HUES48 (cell line): ENCODE results near the gene CARMIL1.

Experiments used
- H3K27ac ChIP-seq: one replicate; pipeline ENCODE4 v1.7.0; 2013; ENCODE audit warnings: low read depth, low read length, inconsistent platforms
- H3K27me3 ChIP-seq: 2 replicates; pipeline ENCODE4 v1.6.1; 2013; ENCODE audit warnings: mild to moderate bottlenecking, low read length; ENCODE audit not compliant: control insufficient read depth, insufficient read depth
- H3K36me3 ChIP-seq: 2 replicates; pipeline ENCODE4 v1.6.1; 2013; ENCODE audit warnings: low read length; ENCODE audit not compliant: control insufficient read depth, insufficient read depth
- H3K4me1 ChIP-seq: 2 replicates; pipeline ENCODE4 v1.6.1; 2013; ENCODE audit warnings: mild to moderate bottlenecking, low read length; ENCODE audit not compliant: control insufficient read depth, insufficient read depth
- H3K4me3 ChIP-seq: 2 replicates; pipeline ENCODE4 v1.5.1; 2013; ENCODE audit warnings: mild to moderate bottlenecking, low read depth, low read length
- H3K9ac ChIP-seq: 2 replicates; pipeline ENCODE4 v1.6.1; 2013; ENCODE audit warnings: mild to moderate bottlenecking, low read depth, low read length, moderate library complexity
- H3K9me3 ChIP-seq: 2 replicates; pipeline ENCODE4 v1.6.1; 2013; ENCODE audit warnings: low read length; ENCODE audit not compliant: control insufficient read depth, insufficient read depth

The CARMIL1 gene

DNA sequence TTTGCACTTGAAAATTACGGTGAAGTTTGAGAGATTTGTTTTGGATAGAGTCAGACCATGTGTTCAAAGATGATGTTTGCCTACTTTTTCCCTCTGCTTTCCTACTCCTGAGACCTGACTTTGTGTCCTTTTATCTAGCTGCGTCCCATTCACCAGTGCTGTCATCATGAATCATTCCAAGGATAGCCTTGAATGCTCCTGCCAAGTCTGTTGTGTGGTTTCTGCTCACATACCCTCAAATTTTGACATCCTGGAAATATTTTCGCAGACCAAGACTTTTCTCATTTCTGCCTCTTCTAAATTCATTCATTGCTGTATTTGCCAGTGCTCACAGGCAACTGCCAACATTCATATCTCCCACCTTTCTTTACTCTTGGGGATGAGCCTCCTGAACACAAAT, 197.0 kb downstream of the CARMIL1 start:
- H3K9ac ChIP-seq = no peak overlapping the region
- no peaks in the 10 kb centered on the region for H3K4me1 ChIP-seq
- no peaks in the 10 kb centered on the region for H3K9me3 ChIP-seq
- H3K4me3 ChIP-seq = no peak overlapping the region
- peaks cover 20% of the 10 kb centered on the region for H3K36me3 ChIP-seq
- no peaks in the 10 kb centered on the region for H3K27me3 ChIP-seq
- no peak overlapping the region for H3K27ac ChIP-seq

GRCh38 chr6:25477006-25477590, 197.9 kb downstream of the CARMIL1 start:
- Histone ChIP-seq H3K27me3 (no peaks in the 10 kb centered on the region), H3K4me1 (no peaks in the 10 kb centered on the region), H3K4me3 (no peak overlapping the region), H3K9ac (no peak overlapping the region), H3K27ac (no peak overlapping the region), H3K36me3 (peaks cover 20% of the 10 kb centered on the region), H3K9me3 (no peaks in the 10 kb centered on the region)

DNA sequence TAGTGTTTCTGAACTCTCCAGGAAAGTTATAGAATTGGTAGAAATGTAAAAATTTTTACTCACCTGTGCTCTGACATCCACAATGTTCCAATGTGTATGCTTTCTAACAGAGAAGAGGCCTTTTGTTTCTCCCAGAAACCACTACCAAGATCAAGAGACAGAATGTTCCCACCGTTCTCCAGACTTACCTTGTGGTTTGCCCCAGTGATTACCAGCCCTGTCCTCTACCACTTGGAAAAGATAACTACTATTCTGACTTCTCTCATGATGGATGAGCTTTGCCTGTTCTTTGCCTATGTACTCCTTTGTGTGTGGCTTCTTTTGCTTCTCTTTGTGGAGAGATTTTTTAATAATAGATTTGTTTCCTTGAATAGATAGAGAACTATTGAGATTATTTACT, 199.8 kb downstream of the CARMIL1 start:
- Histone ChIP-seq H3K36me3 (peaks cover 16% of the 10 kb centered on the region), H3K4me3 (no peak overlapping the region), H3K27me3 (no peaks in the 10 kb centered on the region), H3K9me3 (no peaks in the 10 kb centered on the region), H3K4me1 (no peaks in the 10 kb centered on the region), H3K27ac (no peak overlapping the region), H3K9ac (no peak overlapping the region)

GRCh38 chr6:25481267-25481666, 202.1 kb downstream of the CARMIL1 start:
- Histone ChIP-seq H3K27ac (no peak overlapping the region), H3K27me3 (no peaks in the 10 kb centered on the region), H3K4me3 (no peak overlapping the region), H3K9ac (no peak overlapping the region), H3K36me3 (peaks cover 8% of the 10 kb centered on the region; the same call in 1 of the 2 replicates), H3K4me1 (no peaks in the 10 kb centered on the region), H3K9me3 (no peaks in the 10 kb centered on the region)

- no peak overlapping the region for H3K27ac ChIP-seq
- no peak overlapping the region for H3K4me3 ChIP-seq
- no peak overlapping the region for H3K9ac ChIP-seq
- H3K27me3 ChIP-seq = no peaks in the 10 kb centered on the region
- peaks cover 8% of the 10 kb centered on the region; the same call in 1 of the 2 replicates for H3K36me3 ChIP-seq
- no peaks in the 10 kb centered on the region for H3K4me1 ChIP-seq
- H3K9me3 ChIP-seq = no peaks in the 10 kb centered on the region
Measured at GRCh38 chr6:25482996-25483395, 203.8 kb downstream of the CARMIL1 start.

GRCh38 chr6:25483943-25484342, 204.8 kb downstream of the CARMIL1 start:
- H3K27ac ChIP-seq = no peak overlapping the region
- no peaks in the 10 kb centered on the region for H3K9me3 ChIP-seq
- peaks cover 9% of the 10 kb centered on the region; the same call in 1 of the 2 replicates for H3K36me3 ChIP-seq
- no peaks in the 10 kb centered on the region for H3K27me3 ChIP-seq
- no peaks in the 10 kb centered on the region for H3K4me1 ChIP-seq
- no peak overlapping the region for H3K9ac ChIP-seq
- H3K4me3 ChIP-seq = no peak overlapping the region

DNA sequence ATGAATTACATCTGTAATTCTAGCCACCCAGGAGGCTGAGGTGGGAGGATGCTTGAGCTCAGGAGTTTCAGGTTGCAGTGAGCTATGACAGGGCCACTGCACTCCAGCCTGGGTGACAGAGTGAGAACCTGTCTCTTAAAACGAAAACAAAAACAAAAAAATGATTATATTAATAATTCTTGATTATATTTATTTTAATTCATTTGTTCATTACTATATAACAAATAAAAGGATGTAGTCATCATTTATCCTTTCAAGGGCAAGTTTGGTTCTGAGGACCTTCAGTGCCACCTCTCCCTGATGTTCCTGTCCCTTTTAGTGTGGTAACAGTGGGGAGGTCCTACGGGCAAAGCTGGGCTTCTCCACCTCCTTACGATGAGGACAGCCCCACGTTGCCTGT, 205.7 kb downstream of the CARMIL1 start:
- Histone ChIP-seq H3K9ac (no peak overlapping the region), H3K27ac (no peak overlapping the region), H3K27me3 (no peaks in the 10 kb centered on the region), H3K9me3 (no peaks in the 10 kb centered on the region), H3K4me1 (no peaks in the 10 kb centered on the region), H3K4me3 (no peak overlapping the region), H3K36me3 (peaks cover 12% of the 10 kb centered on the region; the same call in 1 of the 2 replicates)

- Histone ChIP-seq H3K27ac (no peak overlapping the region), H3K9me3 (no peaks in the 10 kb centered on the region), H3K9ac (no peak overlapping the region), H3K36me3 (peaks cover 12% of the 10 kb centered on the region; the same call in 1 of the 2 replicates), H3K27me3 (no peaks in the 10 kb centered on the region), H3K4me1 (no peaks in the 10 kb centered on the region), H3K4me3 (no peak overlapping the region)
Measured at GRCh38 chr6:25485821-25486534, 206.8 kb downstream of the CARMIL1 start.

GRCh38 chr6:25486550-25486949, 207.4 kb downstream of the CARMIL1 start:
- Histone ChIP-seq H3K9me3 (no peaks in the 10 kb centered on the region), H3K4me1 (no peaks in the 10 kb centered on the region), H3K27me3 (no peaks in the 10 kb centered on the region), H3K36me3 (peaks cover 12% of the 10 kb centered on the region; the same call in 1 of the 2 replicates), H3K9ac (no peak overlapping the region), H3K27ac (no peak overlapping the region), H3K4me3 (no peak overlapping the region)

- Histone ChIP-seq H3K9ac (no peak overlapping the region), H3K9me3 (no peaks in the 10 kb centered on the region), H3K27ac (no peak overlapping the region), H3K4me1 (no peaks in the 10 kb centered on the region), H3K4me3 (no peak overlapping the region), H3K36me3 (peaks cover 16% of the 10 kb centered on the region; the same call in 1 of the 2 replicates), H3K27me3 (no peaks in the 10 kb centered on the region)
Measured at GRCh38 chr6:25487012-25487411, 207.8 kb downstream of the CARMIL1 start.

DNA sequence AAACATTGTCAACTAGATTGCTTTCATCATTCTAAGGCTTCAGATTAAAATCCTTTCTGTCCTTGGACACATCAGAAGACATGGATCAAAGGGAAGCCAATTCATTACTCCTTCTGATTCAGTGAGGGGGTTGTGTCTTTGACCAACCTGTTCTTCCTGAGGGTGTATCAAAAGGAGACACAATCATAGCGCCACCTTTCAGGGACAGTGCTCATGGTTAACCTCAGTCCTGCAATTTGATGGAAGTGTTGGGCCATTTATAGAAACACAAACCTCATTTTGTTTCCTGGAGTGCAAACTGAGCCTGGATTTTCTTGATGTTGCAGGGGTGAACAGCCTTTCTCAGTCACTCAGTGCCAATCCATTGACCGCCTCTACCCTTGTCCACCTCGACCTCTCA, 209.0 kb downstream of the CARMIL1 start:
- no peaks in the 10 kb centered on the region for H3K4me1 ChIP-seq
- no peaks in the 10 kb centered on the region for H3K27me3 ChIP-seq
- H3K9me3 ChIP-seq = no peaks in the 10 kb centered on the region
- peaks cover 13% of the 10 kb centered on the region; the same call in 1 of the 2 replicates for H3K36me3 ChIP-seq
- no peak overlapping the region for H3K4me3 ChIP-seq
- H3K27ac ChIP-seq = no peak overlapping the region
- H3K9ac ChIP-seq = no peak overlapping the region
